Measurements from ENCODE around the gene ZNF689.

ZNF689 gene

GRCh38 chr16:30567991-30568638, 42.1 kb downstream of the ZNF689 start (continued):
- 0 out of 2 replicates have a peak, but pooled peaks have one; percentile 34 for TF ChIP-seq ZNF488 (tag by site-specific recombination; IDR thresholded peaks at IDR 0.05)
- TF ChIP-seq ZNF155 (tag by site-specific recombination; IDR thresholded peaks at IDR 0.05): no peak
- TF ChIP-seq ZNF776 (tag by site-specific recombination; IDR thresholded peaks at IDR 0.05; ENCODE audit: borderline replicate concordance): no peak
- no peak for TF ChIP-seq REPIN1 (tag by site-specific recombination; IDR thresholded peaks at IDR 0.05; ENCODE audit: low read depth)
- TF ChIP-seq ZNF701 (tag by site-specific recombination; IDR thresholded peaks at IDR 0.05): no peak
- TF ChIP-seq ZNF366 (tag by site-specific recombination; conservative IDR thresholded peaks at IDR 0.05): peak; percentile 82
- TF ChIP-seq ZEB2 (tag by site-specific recombination; IDR thresholded peaks at IDR 0.05): peak; percentile 85
- TF ChIP-seq ZNF529 (tag by site-specific recombination; IDR thresholded peaks at IDR 0.05; ENCODE audit: insufficient replicate concordance): no peak
- TF ChIP-seq ZBTB44 (tag by site-specific recombination; IDR thresholded peaks at IDR 0.05): peak; percentile 35; the same call in 1 of the 2 replicates

GRCh38 chr16:30567160-30567990, 42.8 kb downstream of the ZNF689 start:
- H3K36me3 ChIP-seq (ENCODE audit: control insufficient read depth in 2 of 2, insufficient read depth in 1 of 2, low read length in 2 of 2): no peaks in the 10 kb centered on the region
- H3K4me3 ChIP-seq (ENCODE audit: low read depth, low read length): no peak overlapping the region
- TF ChIP-seq INSM2 (tag by site-specific recombination; IDR thresholded peaks at IDR 0.05): no peak; the same call in 1 of the 2 replicates
- peak; percentile 66 for TF ChIP-seq ZFHX2 (tag by site-specific recombination; conservative IDR thresholded peaks at IDR 0.05)
- 0 out of 2 replicates have a peak, but pooled peaks have one; percentile 5 for TF ChIP-seq ZNF292 (tag by site-specific recombination; IDR thresholded peaks at IDR 0.05; ENCODE audit: borderline replicate concordance, low read depth)
- TF ChIP-seq SCRT1 (tag by site-specific recombination; IDR thresholded peaks at IDR 0.05; ENCODE audit: borderline replicate concordance): no peak
- peak; percentile 77 for TF ChIP-seq EGR2 (tag by site-specific recombination; IDR thresholded peaks at IDR 0.05; ENCODE audit: low read depth)
- TF ChIP-seq ZNF133 (tag by site-specific recombination; IDR thresholded peaks at IDR 0.05): peak; percentile 67
- peak; percentile 85 for TF ChIP-seq ZNF24 (tag by site-specific recombination; IDR thresholded peaks at IDR 0.05)
- TF ChIP-seq ZNF529 (tag by site-specific recombination; IDR thresholded peaks at IDR 0.05; ENCODE audit: insufficient replicate concordance): peak; percentile 1
- TF ChIP-seq GFI1B (tag by site-specific recombination; IDR thresholded peaks at IDR 0.05): no peak
- H3K27ac ChIP-seq (ENCODE audit: extremely low read depth, low read depth, low read length): no peak overlapping the region
- H3K4me1 ChIP-seq (ENCODE audit: control insufficient read depth, insufficient read depth, low read length): peaks cover 2% of the 10 kb centered on the region; the same call in 1 of the 2 replicates
- no peaks in the 10 kb centered on the region for H3K9me3 ChIP-seq (ENCODE audit: control insufficient read depth, insufficient read depth, low read depth, low read length)
- CTCF ChIA-PET: interaction anchor here (1.1 to 1.5 kb wide), 2 partner anchors 32 to 48 kb away, joined by 4 read pairs; partner anchors contain the start of gene ZNF747
- POLR2A ChIA-PET: interaction anchor here (0.5 to 1.3 kb wide), 5 partner anchors 9 to 1596 kb away, joined by 3 to 6 read pairs (median 5); partner anchors contain the start of gene ZNF764

All from HEK293 (cell line).